ENCODE results near the gene OR51F1.

The OR51F1 gene

DNA sequence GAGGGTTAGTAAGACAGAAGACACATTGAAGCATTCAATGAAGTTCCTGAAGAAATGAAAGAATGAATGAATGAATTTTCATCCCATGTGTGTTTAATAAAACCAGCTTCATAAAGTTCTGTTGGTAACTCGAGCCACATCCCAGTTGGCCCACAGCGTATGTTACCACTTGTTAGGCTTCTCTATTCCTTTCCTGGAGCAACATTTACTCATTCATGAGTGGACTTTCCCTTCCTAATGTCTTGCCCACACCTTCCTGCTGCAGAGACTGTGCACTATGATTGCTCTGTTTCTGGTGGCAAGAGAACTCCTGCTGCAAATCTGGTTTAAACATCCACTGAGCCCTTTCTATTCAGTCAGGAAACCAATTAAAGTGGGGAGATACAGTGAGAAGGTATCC, 27.5 kb upstream of the OR51F1 start:
- TF ChIP-seq, protein P1, sequence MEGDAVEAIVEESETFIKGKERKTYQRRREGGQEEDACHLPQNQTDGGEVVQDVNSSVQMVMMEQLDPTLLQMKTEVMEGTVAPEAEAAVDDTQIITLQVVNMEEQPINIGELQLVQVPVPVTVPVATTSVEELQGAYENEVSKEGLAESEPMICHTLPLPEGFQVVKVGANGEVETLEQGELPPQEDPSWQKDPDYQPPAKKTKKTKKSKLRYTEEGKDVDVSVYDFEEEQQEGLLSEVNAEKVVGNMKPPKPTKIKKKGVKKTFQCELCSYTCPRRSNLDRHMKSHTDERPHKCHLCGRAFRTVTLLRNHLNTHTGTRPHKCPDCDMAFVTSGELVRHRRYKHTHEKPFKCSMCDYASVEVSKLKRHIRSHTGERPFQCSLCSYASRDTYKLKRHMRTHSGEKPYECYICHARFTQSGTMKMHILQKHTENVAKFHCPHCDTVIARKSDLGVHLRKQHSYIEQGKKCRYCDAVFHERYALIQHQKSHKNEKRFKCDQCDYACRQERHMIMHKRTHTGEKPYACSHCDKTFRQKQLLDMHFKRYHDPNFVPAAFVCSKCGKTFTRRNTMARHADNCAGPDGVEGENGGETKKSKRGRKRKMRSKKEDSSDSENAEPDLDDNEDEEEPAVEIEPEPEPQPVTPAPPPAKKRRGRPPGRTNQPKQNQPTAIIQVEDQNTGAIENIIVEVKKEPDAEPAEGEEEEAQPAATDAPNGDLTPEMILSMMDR (IDR thresholded peaks at IDR 0.05): no peak
- H3K9me3 ChIP-seq: no peaks in the 10 kb centered on the region
- no peaks in the 10 kb centered on the region for H3K36me3 ChIP-seq
- no peaks in the 10 kb centered on the region for H3K4me1 ChIP-seq (ENCODE audit: control insufficient read depth in 1 of 2, insufficient read depth in 1 of 2, low read depth in 1 of 2, low read length in 1 of 2)
- no peaks in the 10 kb centered on the region for H3K27me3 ChIP-seq
- H3K4me3 ChIP-seq (ENCODE audit: low read depth in 1 of 2, low read length in 1 of 2): no peak overlapping the region
- H3K27ac ChIP-seq: no peak overlapping the region

DNA sequence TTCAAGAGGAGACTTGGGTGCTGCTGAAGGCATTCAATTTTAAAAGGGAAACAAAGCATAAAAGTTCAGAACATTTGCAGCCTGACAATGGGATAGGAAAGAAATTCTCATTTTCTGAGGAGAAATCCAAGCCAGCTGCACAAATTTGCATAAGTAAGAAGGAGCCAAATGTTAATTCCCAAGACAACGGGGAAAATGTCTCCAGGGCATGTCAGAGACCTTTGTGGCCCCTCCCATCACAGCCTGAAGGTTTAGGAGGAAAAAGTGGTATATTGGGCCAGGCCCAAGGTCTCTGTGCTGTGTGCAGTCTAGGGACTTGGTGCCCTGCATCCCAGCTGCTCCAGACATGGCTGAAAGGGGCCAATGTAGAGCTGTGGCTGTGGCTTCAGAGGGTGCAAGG, 12.7 kb upstream of the OR51F1 start:
- Histone ChIP-seq H3K36me3 (no peaks in the 10 kb centered on the region), H3K4me1 (ENCODE audit: control insufficient read depth in 1 of 2, insufficient read depth in 1 of 2, low read depth in 1 of 2, low read length in 1 of 2) (no peaks in the 10 kb centered on the region), H3K4me3 (ENCODE audit: low read depth in 1 of 2, low read length in 1 of 2) (no peak overlapping the region), H3K27ac (no peak overlapping the region), H3K27me3 (no peaks in the 10 kb centered on the region), H3K9me3 (no peaks in the 10 kb centered on the region)
- TF ChIP-seq, protein P1 (IDR thresholded peaks at IDR 0.05): no peak

DNA sequence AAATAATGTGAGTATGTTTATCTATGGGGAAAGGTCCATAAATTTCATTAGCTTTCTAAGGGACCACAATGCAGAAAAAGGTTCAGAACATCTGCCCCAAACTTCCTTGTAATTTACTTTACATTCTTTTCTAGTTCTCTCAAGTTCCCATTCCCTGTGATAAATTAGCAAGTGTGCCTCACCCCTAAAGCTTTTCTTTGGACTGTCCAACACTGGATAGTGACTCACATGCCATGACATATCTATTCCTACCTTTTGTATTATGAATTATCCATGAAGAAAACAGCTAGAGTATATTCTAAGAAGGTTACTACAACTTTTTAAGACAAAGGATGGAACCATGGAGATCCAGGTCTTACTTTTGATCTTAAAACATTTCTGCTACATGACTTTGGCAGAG, 1.6 kb downstream of the OR51F1 start:
- Histone ChIP-seq H3K4me1 (ENCODE audit: control insufficient read depth in 1 of 2, insufficient read depth in 1 of 2, low read depth in 1 of 2, low read length in 1 of 2) (no peaks in the 10 kb centered on the region), H3K27ac (no peak overlapping the region), H3K27me3 (no peaks in the 10 kb centered on the region), H3K4me3 (ENCODE audit: low read depth in 1 of 2, low read length in 1 of 2) (no peak overlapping the region), H3K36me3 (no peaks in the 10 kb centered on the region), H3K9me3 (no peaks in the 10 kb centered on the region)
- TF ChIP-seq, protein P1 (IDR thresholded peaks at IDR 0.05): no peak

DNA sequence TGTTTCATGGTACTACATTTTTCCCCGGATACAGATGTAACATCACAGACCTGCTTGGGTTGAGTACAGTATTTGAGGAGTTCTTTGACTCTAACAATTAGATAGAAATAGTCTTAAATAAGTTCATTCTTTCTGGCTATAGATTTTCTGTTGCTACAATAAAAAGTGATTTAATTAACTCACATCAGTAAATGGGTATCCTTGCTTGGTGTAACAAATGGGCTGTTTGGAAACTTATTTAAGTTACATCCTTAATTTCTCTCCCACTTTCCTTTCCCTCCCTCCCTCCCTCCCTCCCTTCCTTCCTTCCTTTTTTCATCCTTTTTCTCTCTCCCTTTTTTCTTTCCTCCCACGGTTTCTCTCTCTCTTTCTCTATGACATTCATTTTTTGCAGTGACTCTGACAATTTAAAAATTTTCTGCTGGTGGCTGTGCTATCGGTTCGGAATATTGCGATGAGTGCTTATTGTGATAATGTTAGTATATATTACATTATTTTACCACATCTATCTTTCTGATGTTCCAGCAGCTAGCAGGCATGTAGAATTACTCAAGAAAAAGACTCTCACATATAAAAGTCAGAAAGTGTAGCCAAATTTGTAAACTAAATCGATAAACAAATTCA, 3.2 kb downstream of the OR51F1 start:
- Histone ChIP-seq H3K27ac (no peak overlapping the region), H3K9me3 (no peaks in the 10 kb centered on the region), H3K4me3 (ENCODE audit: low read depth in 1 of 2, low read length in 1 of 2) (no peak overlapping the region), H3K27me3 (no peaks in the 10 kb centered on the region), H3K36me3 (no peaks in the 10 kb centered on the region), H3K4me1 (ENCODE audit: control insufficient read depth in 1 of 2, insufficient read depth in 1 of 2, low read depth in 1 of 2, low read length in 1 of 2) (no peaks in the 10 kb centered on the region)
- TF ChIP-seq, protein P1 (IDR thresholded peaks at IDR 0.05): no peak

DNA sequence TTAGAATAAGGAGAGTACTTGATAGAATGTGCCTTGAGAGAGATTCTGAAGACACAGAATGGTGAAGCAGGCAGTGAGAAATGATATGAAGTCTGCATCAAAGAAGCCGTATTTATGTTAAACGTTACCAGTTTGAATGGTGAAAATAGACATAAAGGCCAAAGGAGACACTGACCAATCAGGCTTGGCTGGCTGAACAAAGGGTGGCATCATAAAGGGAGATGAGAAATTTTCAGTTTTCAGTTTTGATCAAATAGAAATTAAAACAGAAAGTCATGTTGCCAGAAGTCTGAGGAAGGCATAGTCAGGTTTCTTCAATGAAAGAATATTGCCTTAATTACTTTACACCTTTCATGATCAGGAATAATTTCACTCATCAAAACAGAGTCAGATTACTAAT, 6.6 kb downstream of the OR51F1 start:
- H3K27ac ChIP-seq: no peak overlapping the region
- no peaks in the 10 kb centered on the region for H3K36me3 ChIP-seq
- H3K27me3 ChIP-seq: no peaks in the 10 kb centered on the region
- no peak overlapping the region for H3K4me3 ChIP-seq (ENCODE audit: low read depth in 1 of 2, low read length in 1 of 2)
- H3K9me3 ChIP-seq: no peaks in the 10 kb centered on the region
- TF ChIP-seq, protein P1 (IDR thresholded peaks at IDR 0.05): no peak
- no peaks in the 10 kb centered on the region for H3K4me1 ChIP-seq (ENCODE audit: control insufficient read depth in 1 of 2, insufficient read depth in 1 of 2, low read depth in 1 of 2, low read length in 1 of 2)

DNA sequence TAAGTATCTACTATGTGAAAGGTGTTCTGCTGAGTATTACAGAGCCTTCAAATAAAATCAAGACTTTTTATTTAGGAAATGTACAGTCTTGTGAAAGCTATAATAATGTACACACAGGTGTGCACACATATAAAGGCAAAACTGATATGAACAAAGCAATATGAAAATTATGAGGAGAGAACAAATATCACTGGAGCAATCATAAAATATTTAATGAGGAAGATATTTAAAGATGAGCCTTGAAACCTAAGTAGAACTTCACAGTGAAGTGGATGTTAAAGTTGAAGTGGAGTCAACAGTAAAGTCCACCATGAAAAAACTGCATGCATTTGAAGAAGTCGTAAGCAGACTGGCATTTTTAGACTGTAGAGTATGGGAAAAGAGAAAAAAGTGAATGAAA, 18.5 kb downstream of the OR51F1 start:
- Histone ChIP-seq H3K4me3 (ENCODE audit: low read depth in 1 of 2, low read length in 1 of 2) (no peak overlapping the region), H3K27me3 (no peaks in the 10 kb centered on the region), H3K4me1 (ENCODE audit: control insufficient read depth in 1 of 2, insufficient read depth in 1 of 2, low read depth in 1 of 2, low read length in 1 of 2) (no peaks in the 10 kb centered on the region), H3K36me3 (no peaks in the 10 kb centered on the region), H3K27ac (no peak overlapping the region), H3K9me3 (no peaks in the 10 kb centered on the region)
- TF ChIP-seq, protein P1 (IDR thresholded peaks at IDR 0.05): no peak

All from neutrophil (primary cell).